GM19455 (cell line): ENCODE data around the gene TOM1L1.

ENCODE experiments used
- ATAC-seq: cut with Tn5 transposase; IDR thresholded peaks from one replicate; pipeline ENCODE4 v1.9.1; 2021; ENCODE audit not compliant: unreplicated experiment

Gene TOM1L1

DNA sequence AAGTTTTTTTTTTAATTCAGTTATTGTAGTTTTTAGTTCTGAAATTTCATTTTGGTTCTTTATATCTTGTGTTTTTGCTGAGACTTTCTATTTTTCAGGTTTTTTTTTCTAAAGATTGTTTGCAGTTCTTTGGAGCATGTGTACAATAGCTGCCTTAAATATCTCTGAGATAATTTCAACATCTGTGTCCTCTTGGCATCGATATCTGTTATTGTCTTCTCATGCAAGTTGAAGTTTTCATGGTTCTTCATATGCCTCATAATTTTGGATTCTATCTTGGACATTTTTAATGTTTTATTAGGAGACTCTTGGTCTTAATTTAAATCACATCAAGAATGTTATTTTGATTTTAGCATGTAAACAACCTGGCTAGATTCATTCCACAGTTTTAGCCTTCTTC lies 45.0 kb downstream of the TOM1L1 start:
- no peak for ATAC-seq

- no peak for ATAC-seq
Observed at GRCh38 chr17:54947396-54947795, 46.7 kb downstream of the TOM1L1 start.

GRCh38 chr17:54948380-54948779 lies 47.7 kb downstream of the TOM1L1 start:
- no peak for ATAC-seq

- ATAC-seq = no peak
Observed at GRCh38 chr17:54950116-54950515, 49.5 kb downstream of the TOM1L1 start.

GRCh38 chr17:54951286-54951685 lies 50.6 kb downstream of the TOM1L1 start:
- ATAC-seq = no peak

DNA sequence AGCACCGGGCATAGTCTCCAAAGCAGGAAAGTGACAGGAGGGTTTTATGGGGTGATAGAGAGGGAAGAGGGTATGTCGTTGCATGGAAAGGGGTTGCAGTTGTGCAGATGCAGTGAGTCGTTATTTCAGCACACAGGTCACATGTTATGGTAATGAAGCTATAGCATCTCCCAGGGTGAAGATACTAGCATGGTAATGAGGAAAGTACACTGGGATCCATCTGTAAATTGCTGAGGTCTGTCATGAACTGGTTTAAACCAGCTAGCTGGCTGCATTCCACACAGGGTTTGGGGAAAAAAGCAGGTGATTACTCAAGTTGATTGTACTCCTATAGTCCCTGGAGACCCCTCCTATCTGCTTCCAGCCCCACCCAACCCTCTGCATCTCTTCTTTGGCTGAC lies 56.1 kb downstream of the TOM1L1 start:
- ATAC-seq = no peak

- peak; percentile 25 for ATAC-seq
Observed at GRCh38 chr17:54967621-54968261, 67.1 kb downstream of the TOM1L1 start.

- ATAC-seq = peak; percentile 95
Observed at GRCh38 chr17:54968262-54968987, 67.8 kb downstream of the TOM1L1 start, which contains the start of the genes COX11 and STXBP4. COX11 (minus strand) TSS chr17:54968654; CDS start chr17:54968646, 8 bp downstream. STXBP4 (plus strand) TSS chr17:54968765; CDS start chr17:54986220, 17,455 bp downstream.

DNA sequence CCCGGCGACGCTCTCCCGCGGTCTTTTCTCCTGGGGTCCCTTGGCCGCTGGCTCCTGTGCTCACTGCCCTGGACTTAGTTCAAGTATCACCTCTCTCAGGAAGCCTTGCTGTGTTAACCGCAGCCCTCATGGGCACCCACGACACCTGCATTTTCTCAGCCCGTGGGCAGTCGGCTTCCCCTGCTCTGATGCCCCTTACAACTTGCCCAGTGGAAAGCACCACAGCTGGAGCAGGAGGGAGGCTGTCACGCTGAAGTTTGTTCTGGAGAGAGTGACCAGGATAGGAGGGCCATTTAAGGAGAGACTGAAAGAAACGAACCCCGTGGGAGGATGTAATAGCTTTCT lies 68.3 kb downstream of the TOM1L1 start:
- ATAC-seq = peak; percentile 39

DNA sequence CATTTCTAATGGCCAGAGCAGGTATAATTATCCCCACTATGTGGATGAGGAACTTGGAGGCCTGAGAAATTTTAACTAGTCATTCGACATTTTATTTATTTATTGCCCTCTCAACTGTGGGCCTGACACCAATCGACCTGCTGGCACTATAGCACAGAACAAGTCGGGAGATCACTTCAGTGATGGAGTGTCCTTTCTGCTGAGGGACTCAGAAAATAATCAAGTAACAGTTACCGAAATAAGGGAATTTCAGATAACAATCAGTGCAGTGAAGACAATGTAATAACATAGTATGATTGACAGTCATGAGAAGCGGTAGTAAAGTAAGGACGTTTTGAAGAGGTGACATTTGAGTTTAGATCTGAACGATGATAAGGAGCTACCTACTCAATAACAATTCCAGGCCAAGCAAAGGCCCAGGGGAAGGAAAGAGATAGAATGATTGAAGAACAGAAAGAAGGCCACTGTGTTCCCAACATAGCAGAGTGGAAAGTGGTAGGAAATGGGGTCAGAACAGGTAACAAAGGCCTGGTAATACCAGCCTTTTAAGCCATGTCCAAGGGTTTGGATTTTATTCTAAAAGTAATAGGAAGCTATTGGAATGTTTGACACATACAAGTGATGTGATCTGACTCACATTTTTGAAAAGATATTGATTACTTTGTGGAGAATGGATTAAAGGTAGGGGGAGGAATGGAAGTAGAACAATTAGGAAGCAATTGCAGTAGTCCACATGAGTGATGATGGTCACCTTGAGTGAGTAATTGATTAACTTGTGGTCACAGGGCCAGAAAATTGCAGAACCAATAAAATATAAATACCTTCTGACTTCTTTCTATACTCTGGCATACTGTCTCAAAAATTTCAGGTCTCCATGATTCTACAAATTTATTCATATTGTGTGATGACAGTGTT lies 69.3 kb downstream of the TOM1L1 start:
- ATAC-seq = no peak

GRCh38 chr17:54971147-54971546 lies 70.5 kb downstream of the TOM1L1 start:
- no peak for ATAC-seq

GRCh38 chr17:54971901-54972300 lies 71.2 kb downstream of the TOM1L1 start:
- ATAC-seq = no peak

DNA sequence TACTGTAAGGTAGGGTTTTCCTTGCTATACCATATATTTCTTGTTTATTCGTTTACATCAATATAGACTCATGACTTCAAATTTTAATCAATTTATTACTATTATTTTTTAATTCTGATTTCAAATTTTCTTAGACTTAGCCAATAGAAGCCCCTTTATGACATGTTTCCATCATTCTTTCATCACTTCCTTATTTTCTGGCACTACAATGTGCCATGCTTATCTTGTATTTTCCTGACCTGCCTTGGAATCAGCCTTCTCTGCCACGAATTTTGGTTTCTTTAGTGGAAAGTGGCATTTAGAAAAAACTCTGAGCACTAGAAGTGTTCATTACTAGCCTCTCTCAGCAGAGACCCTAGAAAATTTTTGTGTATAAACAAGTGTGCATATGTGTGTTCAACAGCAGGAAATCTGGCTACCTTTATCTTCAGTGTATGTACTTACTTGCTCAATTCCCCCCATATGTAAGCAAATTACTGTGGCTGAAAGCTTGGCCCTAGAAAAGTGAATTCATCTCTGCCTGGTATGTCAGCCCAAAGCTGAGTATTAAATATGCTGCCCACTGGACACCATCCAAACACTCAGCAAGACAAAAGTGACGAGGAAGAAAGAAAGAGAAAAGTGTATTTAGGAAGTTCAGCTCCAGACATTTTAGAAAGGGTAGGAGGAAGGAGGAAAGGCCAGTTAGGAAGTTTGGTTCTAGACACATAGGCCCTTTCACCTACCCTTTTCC lies 71.9 kb downstream of the TOM1L1 start:
- ATAC-seq = no peak

DNA sequence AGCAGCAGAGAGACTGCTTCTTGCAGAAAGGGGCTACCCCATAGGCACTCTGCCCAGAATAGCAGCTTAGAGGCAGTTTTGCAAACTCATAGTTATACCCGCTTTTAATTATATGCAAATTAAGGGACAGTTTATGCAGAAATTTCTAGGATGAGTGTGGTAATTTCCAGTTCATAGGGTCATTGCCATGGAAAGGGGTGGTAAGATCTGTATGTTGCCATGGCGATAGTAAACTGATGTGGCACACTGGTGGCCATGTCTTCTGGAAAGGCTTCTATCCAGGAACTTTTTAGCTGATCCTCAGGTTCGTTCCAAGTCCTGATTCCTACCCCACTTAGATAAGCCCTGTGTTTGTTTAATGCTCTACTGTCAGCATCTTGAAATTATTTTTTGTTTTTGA lies 74.1 kb downstream of the TOM1L1 start:
- no peak for ATAC-seq

DNA sequence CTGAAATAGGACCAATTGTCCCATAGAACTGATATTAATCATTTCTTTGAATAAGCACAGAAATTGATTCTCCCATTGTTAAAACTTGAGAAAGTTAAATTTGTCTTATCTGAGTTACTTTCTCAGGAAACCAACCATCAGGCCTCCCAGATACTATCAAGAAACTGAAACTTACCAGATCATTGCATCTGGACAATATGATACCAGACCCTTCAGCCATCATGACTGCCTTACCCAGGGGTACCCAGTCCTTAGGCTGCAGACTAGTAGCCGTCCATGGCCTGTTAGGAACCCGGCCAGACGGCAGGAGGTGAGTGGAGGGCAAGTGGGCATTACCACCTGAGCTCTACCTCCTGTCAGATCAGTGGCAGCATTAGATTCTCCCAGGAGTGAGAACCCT lies 75.7 kb downstream of the TOM1L1 start:
- no peak for ATAC-seq

- ATAC-seq = no peak
Observed at GRCh38 chr17:54977744-54978143, 77.1 kb downstream of the TOM1L1 start.

GRCh38 chr17:54979657-54980056 lies 79.0 kb downstream of the TOM1L1 start:
- ATAC-seq = no peak

GRCh38 chr17:54980375-54980774 lies 79.7 kb downstream of the TOM1L1 start:
- no peak for ATAC-seq

DNA sequence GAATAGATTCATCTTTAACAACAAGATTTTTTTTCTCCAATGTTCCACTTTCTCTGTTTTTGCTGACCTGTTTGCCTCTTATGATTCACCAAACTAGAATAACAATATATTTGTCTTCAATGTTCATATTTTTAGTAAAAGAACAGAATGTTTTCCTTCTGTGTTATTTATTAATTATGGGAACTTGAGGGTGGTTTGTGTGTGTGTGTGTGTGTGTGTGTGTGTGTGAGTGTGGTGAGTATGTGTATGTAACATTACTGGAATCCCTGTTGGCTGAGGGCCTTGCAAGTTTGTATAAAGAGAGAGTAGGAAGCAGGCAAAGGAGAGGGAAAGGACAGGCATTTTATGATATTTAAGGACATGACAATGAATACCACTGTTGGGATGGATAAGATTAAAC lies 81.7 kb downstream of the TOM1L1 start:
- ATAC-seq = no peak

DNA sequence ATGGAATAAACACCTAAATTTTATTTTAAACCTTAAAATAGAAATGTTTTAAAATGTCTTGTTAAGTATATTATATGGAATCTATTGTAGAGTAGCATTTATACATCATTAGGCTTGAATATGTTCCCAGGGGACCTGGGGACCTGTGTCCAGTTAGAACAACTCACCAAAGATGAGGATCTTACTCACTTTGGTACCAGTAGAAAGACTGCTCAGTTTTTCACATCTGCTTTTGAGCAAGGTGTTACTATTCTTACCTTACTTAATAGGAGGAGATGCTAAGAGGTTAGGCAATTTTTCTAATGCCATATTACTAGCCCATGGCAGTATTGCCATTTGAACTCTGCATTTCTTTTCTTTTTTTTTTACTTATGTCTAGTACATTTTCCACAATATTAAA lies 82.6 kb downstream of the TOM1L1 start:
- no peak for ATAC-seq

DNA sequence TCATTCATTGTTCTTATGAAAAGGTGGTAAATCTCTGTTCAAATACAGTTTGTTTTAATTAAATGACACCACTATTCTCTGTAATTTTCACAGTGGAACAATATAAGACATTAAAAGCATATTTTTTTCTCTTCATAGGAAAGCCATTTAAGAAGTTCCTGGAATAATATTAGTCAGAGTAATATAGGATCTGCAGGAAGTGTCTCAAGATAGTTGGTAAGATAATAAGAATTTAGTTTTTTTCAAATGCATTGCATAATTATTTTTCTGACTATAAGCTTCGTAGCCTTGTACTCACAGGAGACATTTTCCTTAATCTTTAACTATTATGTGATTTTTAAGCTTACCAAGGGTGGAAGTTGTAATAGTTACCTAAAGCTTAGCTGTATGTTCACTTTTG lies 84.8 kb downstream of the TOM1L1 start:
- no peak for ATAC-seq
